Regular cardiac myocyte (primary cell): Measurements from ENCODE around the gene RTN3. TPM values are rescaled to one million over a fixed set of nuclear protein-coding genes. Genes with fewer than 3 reads are reported as not detected.

Experiments
- total RNA-seq: library from RNA; depleted of rRNA; stranded (reverse); fragments of >200 nt; gene quantifications from 2 replicates; pipeline ENCODE4 v1.2.3, GENCODE V29; 2014

Gene RTN3
- 69.8 and 77.0 TPM in 2 replicates for total RNA-seq

GRCh38 chr11:63681321-63682065, at the start of gene RTN3:
Gene RTN3, plus strand, starts transcription at chr11:63681500. Its CDS starts 137 bp downstream, at chr11:63681637.

GRCh38 chr11:63671322-63672155, 9.8 kb upstream of the RTN3 start, which contains the start of gene ATL3:
Gene ATL3, minus strand, starts transcription at chr11:63671376. Its CDS starts 41 bp downstream, at chr11:63671335.

GRCh38 chr11:63768237-63769041, 87.1 kb downstream of the RTN3 start, which contains the start of gene ZFTA:
Gene ZFTA, minus strand, starts transcription at chr11:63768775. Its CDS starts 153 bp downstream, at chr11:63768622.

Other genes with a start within 250 kb of the RTN3 start
- not detected in 2 replicates for gene PLAAT5, start 190.3 kb upstream of the RTN3 start, total RNA-seq
- gene LGALS12, start 175.4 kb upstream of the RTN3 start, total RNA-seq = not detected in 2 replicates
- gene PLAAT4, start 144.7 kb upstream of the RTN3 start, total RNA-seq = 10.0 and 13.2 TPM in 2 replicates
- not detected in 2 replicates for gene PLAAT2, start 118.1 kb upstream of the RTN3 start, total RNA-seq
- gene PLAAT3, start 67.1 kb upstream of the RTN3 start, total RNA-seq = 9.0 and 24.2 TPM in 2 replicates
- gene ATL3, start 10.1 kb upstream of the RTN3 start, total RNA-seq = 119 and 125 TPM in 2 replicates
- 9.9 and 24.3 TPM in 2 replicates for gene ZFTA, start 87.3 kb downstream of the RTN3 start, total RNA-seq
- 8.2 and 22.4 TPM in 2 replicates for gene SPINDOC, start 132.0 kb downstream of the RTN3 start, total RNA-seq
- gene MARK2, start 157.6 kb downstream of the RTN3 start, total RNA-seq = 5.4 and 12.7 TPM in 2 replicates
- 1.3 and 1.7 TPM in 2 replicates for gene RCOR2, start 235.7 kb downstream of the RTN3 start, total RNA-seq